Activated CD8-positive, alpha-beta T cell treated with anti-CD3 and anti-CD28 coated beads for 36 hours (primary cell): ENCODE results near the gene FGF22. TPM values are rescaled to one million over a fixed set of nuclear protein-coding genes. Genes with fewer than 3 reads are reported as not detected.

Experiments used
- ATAC-seq: fragments of 200-7000 bp; cut with Tn5 transposase; one replicate; pipeline ENCODE4 v1.10.0; 2021; ENCODE audit warnings: mild to moderate bottlenecking, moderate library complexity
- CTCF ChIA-PET: fragments of 350-600 bp; sonication (Branson Sonifier 250); formaldehyde crosslinking; loops from one replicate; lab custom pipeline; 2021; ENCODE audit warnings: antibody characterized with exemption; lab: Charles Lee
- POLR2A ChIA-PET: fragments of 350-600 bp; sonication (Branson Sonifier 250); formaldehyde crosslinking; loops from one replicate; lab custom pipeline; 2021; ENCODE audit warnings: antibody characterized with exemption; lab: Charles Lee
- DNase-seq: peaks from one replicate; pipeline ENCODE4 v3.0.0-alpha.2; 2020
- H3K27ac Mint-ChIP-seq: one replicate; pipeline ENCODE4 v1.8.0; 2021; ENCODE audit warnings: mild to moderate bottlenecking, mixed read lengths
- H3K27me3 Mint-ChIP-seq: one replicate; pipeline ENCODE4 v1.8.0; 2021; ENCODE audit warnings: mixed read lengths
- H3K36me3 Mint-ChIP-seq: one replicate; pipeline ENCODE4 v1.8.0; 2021; ENCODE audit warnings: low read depth, mixed read lengths
- H3K4me1 Mint-ChIP-seq: one replicate; pipeline ENCODE4 v1.8.0; 2021; ENCODE audit warnings: low read depth, mixed read lengths
- H3K4me3 Mint-ChIP-seq: one replicate; pipeline ENCODE4 v1.8.0; 2021; ENCODE audit warnings: mild to moderate bottlenecking, moderate library complexity, mixed read lengths
- H3K9me3 Mint-ChIP-seq: one replicate; pipeline ENCODE4 v1.8.0; 2021; ENCODE audit warnings: mixed read lengths
- intact Hi-C: fragments of 100-400 bp; cut with micrococcal nuclease; formaldehyde crosslinking; loops from one replicate; pipeline ENCODE4 v1.10.0; 2022
- total RNA-seq, 2 experiments: library from RNA; stranded (reverse); gene quantifications; one replicate each; pipeline ENCODE4 v1.2.3, GENCODE V29; 2021
- TF ChIP-seq, protein P1 (sequence below): fragments of 200-600 bp; IDR thresholded peaks from one replicate; pipeline ENCODE4 v1.8.0; 2022; ENCODE audit warnings: antibody characterized with exemption, mild to moderate bottlenecking

The FGF22 gene
- total RNA-seq, 2 experiments from 2014 or later = 0.16 TPM; not detected in 1

DNA sequence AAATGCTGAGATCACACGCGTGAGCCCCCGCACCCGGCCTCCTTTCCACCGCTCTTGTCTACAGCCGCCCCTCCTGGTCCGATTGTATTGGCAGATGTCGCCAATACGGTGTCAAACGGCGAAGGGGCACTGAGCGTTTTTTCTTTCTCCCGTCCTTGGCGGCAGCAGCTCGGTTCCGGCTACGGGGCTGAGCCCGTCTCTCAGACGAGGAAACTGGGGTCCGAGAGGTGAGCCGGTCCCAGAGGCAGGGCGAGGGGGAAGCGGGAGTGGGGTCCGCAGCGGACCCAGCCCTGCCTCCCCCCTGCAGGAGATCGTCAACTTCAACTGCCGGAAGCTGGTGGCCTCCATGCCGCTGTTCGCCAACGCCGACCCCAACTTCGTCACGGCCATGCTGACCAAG, 26.7 kb upstream of the FGF22 start:
- CTCF ChIA-PET = interaction anchor here (2.3 kb wide), 1 partner anchor 29 kb away, joined by 8 read pairs; no protein-coding TSS in a partner anchor

DNA sequence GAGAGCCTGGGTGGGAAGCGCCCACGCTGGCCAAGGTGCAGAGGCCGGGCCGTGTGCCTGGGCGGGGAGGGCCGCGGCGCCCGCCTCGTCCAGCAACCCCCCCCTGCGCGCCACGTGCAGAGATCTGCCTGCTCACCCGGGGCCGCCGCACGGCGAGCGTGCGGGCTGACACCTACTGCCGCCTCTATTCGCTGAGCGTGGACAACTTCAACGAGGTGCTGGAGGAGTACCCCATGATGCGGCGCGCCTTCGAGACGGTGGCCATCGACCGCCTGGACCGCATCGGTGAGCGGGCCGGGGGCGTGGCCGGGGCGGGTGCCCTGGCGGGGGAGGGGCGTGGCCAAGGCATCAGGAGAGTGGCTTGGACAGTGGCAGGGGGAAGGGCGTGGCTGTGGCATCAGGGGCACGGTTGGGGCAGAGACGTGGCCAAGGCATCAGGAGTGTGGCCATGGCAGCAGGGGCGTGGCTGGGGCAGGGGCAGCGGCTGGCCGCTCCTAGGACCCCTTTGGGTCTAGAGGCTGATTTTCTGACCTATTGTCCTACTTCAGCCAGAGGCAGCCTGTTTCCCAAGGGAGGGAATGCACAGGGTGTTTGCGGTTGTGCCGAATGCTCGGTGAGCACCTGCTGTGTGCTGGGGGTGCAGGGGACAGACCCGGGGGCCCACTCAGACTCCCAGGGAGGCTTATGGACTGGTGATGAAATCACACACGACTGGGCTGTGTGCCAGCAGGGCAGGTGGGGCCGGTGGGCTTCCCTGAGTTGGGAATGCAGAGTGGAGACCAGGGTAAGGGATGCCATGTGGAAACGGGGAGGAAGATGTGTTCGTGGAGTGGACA, 25.7 kb upstream of the FGF22 start:
- TF ChIP-seq, protein P1, sequence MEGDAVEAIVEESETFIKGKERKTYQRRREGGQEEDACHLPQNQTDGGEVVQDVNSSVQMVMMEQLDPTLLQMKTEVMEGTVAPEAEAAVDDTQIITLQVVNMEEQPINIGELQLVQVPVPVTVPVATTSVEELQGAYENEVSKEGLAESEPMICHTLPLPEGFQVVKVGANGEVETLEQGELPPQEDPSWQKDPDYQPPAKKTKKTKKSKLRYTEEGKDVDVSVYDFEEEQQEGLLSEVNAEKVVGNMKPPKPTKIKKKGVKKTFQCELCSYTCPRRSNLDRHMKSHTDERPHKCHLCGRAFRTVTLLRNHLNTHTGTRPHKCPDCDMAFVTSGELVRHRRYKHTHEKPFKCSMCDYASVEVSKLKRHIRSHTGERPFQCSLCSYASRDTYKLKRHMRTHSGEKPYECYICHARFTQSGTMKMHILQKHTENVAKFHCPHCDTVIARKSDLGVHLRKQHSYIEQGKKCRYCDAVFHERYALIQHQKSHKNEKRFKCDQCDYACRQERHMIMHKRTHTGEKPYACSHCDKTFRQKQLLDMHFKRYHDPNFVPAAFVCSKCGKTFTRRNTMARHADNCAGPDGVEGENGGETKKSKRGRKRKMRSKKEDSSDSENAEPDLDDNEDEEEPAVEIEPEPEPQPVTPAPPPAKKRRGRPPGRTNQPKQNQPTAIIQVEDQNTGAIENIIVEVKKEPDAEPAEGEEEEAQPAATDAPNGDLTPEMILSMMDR = no peak
- POLR2A ChIA-PET = no interaction called here
- intact Hi-C loops = no loop called here
- Mint-ChIP-seq H3K4me3 (no peak overlapping the region), H3K9me3 (no peaks in the 10 kb centered on the region), H3K27ac (no peak overlapping the region), H3K27me3 (no peaks in the 10 kb centered on the region), H3K4me1 (peaks cover 19% of the 10 kb centered on the region), H3K36me3 (peaks cover 29% of the 10 kb centered on the region)
- CTCF ChIA-PET = no interaction called here
- ATAC-seq (no peak), DNase-seq (no peak)

More for the DNA sequence above, 26.7 kb upstream of the FGF22 start:
- Mint-ChIP-seq H3K27me3 (no peaks in the 10 kb centered on the region), H3K36me3 (peaks cover 21% of the 10 kb centered on the region), H3K4me3 (no peak overlapping the region), H3K9me3 (no peaks in the 10 kb centered on the region), H3K27ac (no peak overlapping the region), H3K4me1 (peaks cover 19% of the 10 kb centered on the region)
- POLR2A ChIA-PET = interaction anchor here (1.2 to 1.7 kb wide), 2 partner anchors 12 to 18 kb away, joined by 4 to 6 read pairs; no protein-coding TSS in a partner anchor
- ATAC-seq = no peak
- DNase-seq = no peak
- TF ChIP-seq, protein P1 = no peak
- intact Hi-C loops = no loop called here

GRCh38 chr19:615619-616018, 24.1 kb upstream of the FGF22 start:
- H3K27me3 Mint-ChIP-seq = no peaks in the 10 kb centered on the region
- H3K4me1 Mint-ChIP-seq = peaks cover 16% of the 10 kb centered on the region
- DNase-seq = no peak
- POLR2A ChIA-PET = no interaction called here
- CTCF ChIA-PET = no interaction called here
- TF ChIP-seq, protein P1 = no peak
- no peaks in the 10 kb centered on the region for H3K9me3 Mint-ChIP-seq
- intact Hi-C loops = no loop called here
- H3K27ac Mint-ChIP-seq = no peak overlapping the region
- ATAC-seq = no peak
- no peak overlapping the region for H3K4me3 Mint-ChIP-seq
- peaks cover 37% of the 10 kb centered on the region for H3K36me3 Mint-ChIP-seq

GRCh38 chr19:616062-616700, 23.5 kb upstream of the FGF22 start:
- ChIA-PET CTCF (no interaction called here), POLR2A (no interaction called here)
- no peaks in the 10 kb centered on the region for H3K27me3 Mint-ChIP-seq
- ATAC-seq = no peak
- H3K4me3 Mint-ChIP-seq = no peak overlapping the region
- no peak overlapping the region for H3K27ac Mint-ChIP-seq
- no peaks in the 10 kb centered on the region for H3K9me3 Mint-ChIP-seq
- peaks cover 13% of the 10 kb centered on the region for H3K4me1 Mint-ChIP-seq
- DNase-seq = no peak
- H3K36me3 Mint-ChIP-seq = peaks cover 37% of the 10 kb centered on the region
- TF ChIP-seq, protein P1 = no peak
- intact Hi-C loops = no loop called here
